Measurements from ENCODE around the gene SLC7A14.

SLC7A14 gene

DNA sequence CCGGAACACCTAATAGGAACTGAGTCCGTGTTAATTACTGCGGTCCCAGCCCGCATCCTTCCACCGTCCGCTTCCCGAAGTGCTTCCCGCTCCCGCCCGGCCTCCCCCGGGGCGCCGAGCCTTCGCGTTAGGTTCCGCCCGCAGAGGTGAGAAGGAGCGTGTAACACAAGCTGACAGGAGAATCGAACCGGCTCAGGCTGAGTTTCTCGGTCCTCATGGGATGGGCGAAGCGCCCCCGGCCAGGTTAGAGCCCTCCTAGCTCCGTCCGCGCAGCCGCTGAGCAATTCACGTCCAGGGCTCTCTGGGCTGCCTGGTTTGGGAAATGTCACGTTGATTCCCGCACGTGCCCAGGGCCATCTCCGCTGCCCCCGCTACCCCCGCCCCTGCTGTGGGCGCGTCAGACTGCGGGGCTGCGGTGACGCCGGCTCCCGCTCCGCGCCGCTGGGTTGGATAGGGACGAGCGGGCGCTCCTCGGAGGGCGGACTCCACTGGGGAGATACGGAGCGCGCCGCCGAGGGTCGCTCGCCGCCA is 166.3 kb downstream of the SLC7A14 start:
- Histone ChIP-seq H4K20me1 (ENCODE audit: low read depth, low read length) (no peaks in the 10 kb centered on the region), H3F3A (ENCODE audit: insufficient read depth) (no peaks in the 10 kb centered on the region), H3K27ac (ENCODE audit: low read depth, low read length) (no peak overlapping the region), H2AFZ (ENCODE audit: low read depth, low read length, severe bottlenecking) (no peak overlapping the region), H3K4me3 (ENCODE audit: insufficient read depth, low read length, poor library complexity, severe bottlenecking) (no peak overlapping the region), H3K27me3 (ENCODE audit: low read length) (no peaks in the 10 kb centered on the region), H3K9ac (ENCODE audit: low read length) (no peak overlapping the region), H3K36me3 (ENCODE audit: low read length) (no peaks in the 10 kb centered on the region), H3K79me2 (ENCODE audit: insufficient read depth, low read length) (no peaks in the 10 kb centered on the region), H3K4me2 (ENCODE audit: low read depth, low read length, poor library complexity, severe bottlenecking) (no peak overlapping the region), H3K9me3 (ENCODE audit: insufficient read depth, low read length) (no peaks in the 10 kb centered on the region), H3K9me2 (replicated peaks; ENCODE audit: insufficient read depth, low read length) (no peaks in the 10 kb centered on the region)
- TF ChIP-seq EZH2phosphoT487 (conservative IDR thresholded peaks at IDR 0.05; ENCODE audit: low read length), result no peak
- TF ChIP-seq, protein P1, sequence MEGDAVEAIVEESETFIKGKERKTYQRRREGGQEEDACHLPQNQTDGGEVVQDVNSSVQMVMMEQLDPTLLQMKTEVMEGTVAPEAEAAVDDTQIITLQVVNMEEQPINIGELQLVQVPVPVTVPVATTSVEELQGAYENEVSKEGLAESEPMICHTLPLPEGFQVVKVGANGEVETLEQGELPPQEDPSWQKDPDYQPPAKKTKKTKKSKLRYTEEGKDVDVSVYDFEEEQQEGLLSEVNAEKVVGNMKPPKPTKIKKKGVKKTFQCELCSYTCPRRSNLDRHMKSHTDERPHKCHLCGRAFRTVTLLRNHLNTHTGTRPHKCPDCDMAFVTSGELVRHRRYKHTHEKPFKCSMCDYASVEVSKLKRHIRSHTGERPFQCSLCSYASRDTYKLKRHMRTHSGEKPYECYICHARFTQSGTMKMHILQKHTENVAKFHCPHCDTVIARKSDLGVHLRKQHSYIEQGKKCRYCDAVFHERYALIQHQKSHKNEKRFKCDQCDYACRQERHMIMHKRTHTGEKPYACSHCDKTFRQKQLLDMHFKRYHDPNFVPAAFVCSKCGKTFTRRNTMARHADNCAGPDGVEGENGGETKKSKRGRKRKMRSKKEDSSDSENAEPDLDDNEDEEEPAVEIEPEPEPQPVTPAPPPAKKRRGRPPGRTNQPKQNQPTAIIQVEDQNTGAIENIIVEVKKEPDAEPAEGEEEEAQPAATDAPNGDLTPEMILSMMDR (IDR thresholded peaks at IDR 0.05; ENCODE audit: insufficient read depth, low read length, poor library complexity, severe bottlenecking), result no peak

- Histone ChIP-seq H3K4me3 (ENCODE audit: insufficient read depth, low read length, poor library complexity, severe bottlenecking) (no peak within 1 kb of the TSS), H3K79me2 (ENCODE audit: insufficient read depth, low read length) (no peaks in the 10 kb centered on the region), H3F3A (ENCODE audit: insufficient read depth) (no peaks in the 10 kb centered on the region), H3K9ac (ENCODE audit: low read length) (no peak within 1 kb of the TSS), H3K27ac (ENCODE audit: low read depth, low read length) (no peak within 1 kb of the TSS), H3K9me2 (replicated peaks; ENCODE audit: insufficient read depth, low read length) (no peaks in the 10 kb centered on the region), H3K9me3 (ENCODE audit: insufficient read depth, low read length) (no peaks in the 10 kb centered on the region), H3K36me3 (ENCODE audit: low read length) (no peaks in the 10 kb centered on the region), H2AFZ (ENCODE audit: low read depth, low read length, severe bottlenecking) (no peak within 1 kb of the TSS), H4K20me1 (ENCODE audit: low read depth, low read length) (no peaks in the 10 kb centered on the region), H3K4me2 (ENCODE audit: low read depth, low read length, poor library complexity, severe bottlenecking) (no peak within 1 kb of the TSS), H3K27me3 (ENCODE audit: low read length) (no peaks in the 10 kb centered on the region)
- no peak for TF ChIP-seq EZH2phosphoT487 (conservative IDR thresholded peaks at IDR 0.05; ENCODE audit: low read length)
- TF ChIP-seq, protein P1 (IDR thresholded peaks at IDR 0.05; ENCODE audit: insufficient read depth, low read length, poor library complexity, severe bottlenecking), result no peak
Observed at GRCh38 chr3:170418422-170419398, 167.2 kb downstream of the SLC7A14 start, which contains the start of gene CLDN11. TSS of gene CLDN11 (plus strand) at chr3:170418868. CDS start at chr3:170419067, 199 bp downstream.

DNA sequence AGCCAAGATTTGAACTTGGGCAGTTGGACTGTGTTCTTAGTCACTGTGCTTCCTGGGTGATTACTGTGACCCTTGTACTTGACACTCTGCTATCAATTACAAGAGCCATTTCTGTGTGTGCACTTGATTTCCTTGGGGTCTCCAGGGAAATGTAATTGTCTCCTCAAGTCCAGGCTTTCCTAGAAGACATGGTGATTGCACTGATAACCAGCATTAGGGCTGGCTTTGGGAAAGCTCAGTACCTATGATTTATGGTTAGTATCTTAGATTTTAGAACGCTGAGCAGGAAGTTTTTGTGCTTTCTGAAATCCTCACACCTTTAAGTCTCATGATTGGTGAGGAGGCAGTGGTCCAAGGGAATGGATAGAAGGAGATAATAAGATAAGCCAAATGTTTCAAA is 168.8 kb downstream of the SLC7A14 start:
- Histone ChIP-seq H4K20me1 (ENCODE audit: low read depth, low read length) (no peaks in the 10 kb centered on the region), H3K9ac (ENCODE audit: low read length) (no peak overlapping the region), H3K36me3 (ENCODE audit: low read length) (no peaks in the 10 kb centered on the region), H3K9me2 (replicated peaks; ENCODE audit: insufficient read depth, low read length) (no peaks in the 10 kb centered on the region), H3K9me3 (ENCODE audit: insufficient read depth, low read length) (no peaks in the 10 kb centered on the region), H2AFZ (ENCODE audit: low read depth, low read length, severe bottlenecking) (no peak overlapping the region), H3K4me3 (ENCODE audit: insufficient read depth, low read length, poor library complexity, severe bottlenecking) (no peak overlapping the region), H3K79me2 (ENCODE audit: insufficient read depth, low read length) (no peaks in the 10 kb centered on the region), H3K27me3 (ENCODE audit: low read length) (no peaks in the 10 kb centered on the region), H3K27ac (ENCODE audit: low read depth, low read length) (no peak overlapping the region), H3F3A (ENCODE audit: insufficient read depth) (no peaks in the 10 kb centered on the region), H3K4me2 (ENCODE audit: low read depth, low read length, poor library complexity, severe bottlenecking) (no peak overlapping the region)
- TF ChIP-seq, protein P1 (IDR thresholded peaks at IDR 0.05; ENCODE audit: insufficient read depth, low read length, poor library complexity, severe bottlenecking), result no peak
- TF ChIP-seq EZH2phosphoT487 (conservative IDR thresholded peaks at IDR 0.05; ENCODE audit: low read length), result no peak
